Prostate gland (tissue), 2 donors: ENCODE data around the gene TRIM69.

Experiments
- POLR2AphosphoS5 ChIP-seq: sonication (generic); formaldehyde crosslinking; IDR thresholded peaks from one replicate; pipeline ENCODE4 v1.6.1; 2017; ENCODE audit warnings: antibody characterized with exemption
- TF ChIP-seq, protein P1 (sequence below), 4 experiments: fragments of 200-600 bp in 2 of 4; fragments of 450-650 bp in 2 of 4; sonication (generic) in 2 of 4; IDR thresholded peaks; 1 replicate in 3 of 4; 2 replicates in 1 of 4; pipeline ENCODE4 v1.5.1; 2016 to 2019; ENCODE audit warnings: antibody characterized with exemption in 4 of 4, mild to moderate bottlenecking in 2 of 4, moderate library complexity in 2 of 4

DNA sequence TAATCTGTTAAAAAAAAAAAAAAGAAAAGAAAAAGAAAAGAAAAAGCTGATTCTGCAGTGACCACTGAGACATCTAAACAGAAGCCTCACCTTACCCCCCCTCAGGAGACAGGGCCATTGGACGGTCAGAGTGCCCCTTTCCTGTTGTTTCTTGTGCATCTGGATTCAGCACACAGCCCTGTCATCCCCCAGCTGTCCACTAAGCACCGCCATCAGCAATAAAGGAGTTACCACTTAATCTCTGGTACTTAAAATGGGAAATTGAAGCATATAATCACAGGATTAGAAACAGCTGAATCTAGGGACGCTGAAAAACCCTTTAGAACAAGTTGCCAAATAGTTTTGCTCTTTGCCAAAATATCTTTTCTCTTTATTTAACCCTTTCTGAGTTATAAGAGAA is 62.5 kb downstream of the TRIM69 start:
- TF ChIP-seq, protein P1, sequence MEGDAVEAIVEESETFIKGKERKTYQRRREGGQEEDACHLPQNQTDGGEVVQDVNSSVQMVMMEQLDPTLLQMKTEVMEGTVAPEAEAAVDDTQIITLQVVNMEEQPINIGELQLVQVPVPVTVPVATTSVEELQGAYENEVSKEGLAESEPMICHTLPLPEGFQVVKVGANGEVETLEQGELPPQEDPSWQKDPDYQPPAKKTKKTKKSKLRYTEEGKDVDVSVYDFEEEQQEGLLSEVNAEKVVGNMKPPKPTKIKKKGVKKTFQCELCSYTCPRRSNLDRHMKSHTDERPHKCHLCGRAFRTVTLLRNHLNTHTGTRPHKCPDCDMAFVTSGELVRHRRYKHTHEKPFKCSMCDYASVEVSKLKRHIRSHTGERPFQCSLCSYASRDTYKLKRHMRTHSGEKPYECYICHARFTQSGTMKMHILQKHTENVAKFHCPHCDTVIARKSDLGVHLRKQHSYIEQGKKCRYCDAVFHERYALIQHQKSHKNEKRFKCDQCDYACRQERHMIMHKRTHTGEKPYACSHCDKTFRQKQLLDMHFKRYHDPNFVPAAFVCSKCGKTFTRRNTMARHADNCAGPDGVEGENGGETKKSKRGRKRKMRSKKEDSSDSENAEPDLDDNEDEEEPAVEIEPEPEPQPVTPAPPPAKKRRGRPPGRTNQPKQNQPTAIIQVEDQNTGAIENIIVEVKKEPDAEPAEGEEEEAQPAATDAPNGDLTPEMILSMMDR (IDR thresholded peaks at IDR 0.05) = peak in 1 of 4 experiments; percentile 14
- TF ChIP-seq POLR2AphosphoS5 = no peak
